Adipose tissue (tissue), 3 donors: ENCODE data around the gene DGKI. TPM values are rescaled to one million over a fixed set of nuclear protein-coding genes. Genes with fewer than 3 reads are reported as not detected.

Experiments used
- H3K27ac ChIP-seq: one replicate; pipeline ENCODE4 v1.5.1; 2013; ENCODE audit warnings: low read depth, low read length
- WGBS, 3 donors: extraction: QIAGEN DNeasy Blood & Tissue Kit; methylation state at CpG; one replicate each; pipeline ENCODE4 v1.1.7; 2013; 5-methylcytosine and 5-hydroxymethylcytosine counted together
- polyA plus RNA-seq, 3 donors: library from polyadenylated mRNA; stranded (reverse); fragments of 200-250 nt; gene quantifications; one replicate each; pipeline ENCODE4 v1.2.3, GENCODE V29; 2013
- donor health status: healthy with polysubstance abuse.
- donor health status: Bipolar disorder and iron deficiency.
- donor health status: healthy.

Gene DGKI
- polyA plus RNA-seq, 3 donors: 0.03 to 0.22 (median 0.21) TPM

DNA sequence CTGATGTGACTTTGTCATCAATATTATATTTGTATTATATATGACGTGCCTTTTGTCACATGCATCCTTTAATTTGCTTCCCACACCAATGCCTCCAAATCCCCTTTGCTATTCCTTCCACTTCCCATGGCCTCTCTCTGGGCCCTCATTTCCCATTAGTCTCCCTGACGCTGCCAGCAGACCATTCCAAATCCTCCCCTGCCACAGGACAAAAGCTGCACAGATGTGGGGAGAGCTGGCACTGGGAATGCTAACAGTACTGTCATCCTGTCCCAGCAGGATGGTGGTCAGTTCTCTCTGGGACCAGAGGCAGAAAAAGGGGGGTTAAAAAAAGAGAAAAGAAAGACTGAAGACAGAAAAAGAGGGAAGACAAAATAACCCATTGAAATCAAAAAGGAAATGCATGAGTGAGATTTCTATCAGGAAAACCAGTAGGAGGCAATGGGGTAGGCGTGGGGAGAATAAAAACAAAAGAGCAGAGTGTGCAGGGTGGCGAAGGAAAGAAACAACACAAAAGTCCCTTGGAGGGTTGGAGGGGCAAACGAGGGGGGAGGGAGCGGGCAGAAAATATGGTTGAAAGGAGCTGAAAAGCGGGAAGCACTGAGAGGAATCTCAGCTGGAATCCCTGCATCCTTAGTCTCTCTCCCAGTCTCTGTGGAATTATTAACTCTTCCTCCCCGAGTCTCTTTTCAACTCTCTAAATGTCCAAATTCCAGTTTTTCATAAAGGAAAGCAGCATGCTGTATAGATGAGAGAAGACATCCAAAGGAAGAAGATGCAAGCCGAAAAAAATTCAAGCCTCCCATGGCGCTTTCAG, 444.0 kb downstream of the DGKI start:
- 35 to 49% (median 49%) methylated on average over 10 of the region's 10 CpGs for WGBS, 3 donors
- no peak overlapping the region for H3K27ac ChIP-seq

- 72 to 74% (median 73%) methylated on average over 7 of the region's 7 CpGs for WGBS, 3 donors
- H3K27ac ChIP-seq: no peak overlapping the region
Measured at GRCh38 chr7:137399827-137400823, 446.6 kb downstream of the DGKI start.

DNA sequence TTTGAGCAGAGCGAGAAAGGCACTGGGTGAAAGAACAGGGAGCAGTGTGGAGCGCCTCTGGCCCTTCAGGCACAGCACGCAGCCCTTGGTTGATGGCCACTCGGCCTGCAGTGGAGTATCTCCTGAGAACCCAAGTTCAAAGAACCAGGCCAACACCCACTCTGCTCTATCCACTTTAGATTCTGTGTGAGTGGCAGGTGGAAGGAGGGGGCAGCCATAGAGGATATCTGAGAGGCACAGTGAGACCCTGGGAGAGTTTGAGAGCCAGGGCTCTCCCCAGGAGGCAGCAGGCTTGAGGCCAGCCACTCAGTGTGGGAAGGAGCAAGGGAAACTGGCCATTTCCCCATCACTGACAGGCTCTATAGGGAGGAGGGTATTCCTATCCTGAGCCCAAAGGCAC, 450.7 kb downstream of the DGKI start:
- no peak overlapping the region for H3K27ac ChIP-seq
- 87 to 88% (median 87%) methylated on average over 4 of the region's 4 CpGs for WGBS, 3 donors

- 73 to 76% (median 76%) methylated on average over 9 of the region's 9 CpGs for WGBS, 3 donors
- no peak overlapping the region for H3K27ac ChIP-seq
Measured at GRCh38 chr7:137395420-137395819, 451.4 kb downstream of the DGKI start.

DNA sequence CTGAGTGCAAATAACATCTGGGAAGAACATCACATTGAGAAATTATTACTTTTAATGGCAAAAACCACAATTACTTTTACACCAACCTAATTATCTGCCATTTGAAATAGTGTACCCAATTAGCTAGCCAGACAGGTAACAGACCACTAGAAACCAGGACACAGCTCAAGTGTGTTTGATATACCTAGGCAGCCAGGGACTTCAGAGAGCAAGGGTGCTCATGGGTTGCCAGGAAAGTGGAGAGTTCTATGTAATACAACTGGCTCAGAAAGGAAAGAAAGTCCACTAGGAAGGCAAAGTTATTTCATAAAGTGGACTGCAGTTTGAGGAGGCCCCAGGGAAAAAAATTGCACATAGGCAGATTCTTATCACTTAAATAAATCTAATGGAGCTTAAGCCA, 453.2 kb downstream of the DGKI start:
- no peak overlapping the region for H3K27ac ChIP-seq

DNA sequence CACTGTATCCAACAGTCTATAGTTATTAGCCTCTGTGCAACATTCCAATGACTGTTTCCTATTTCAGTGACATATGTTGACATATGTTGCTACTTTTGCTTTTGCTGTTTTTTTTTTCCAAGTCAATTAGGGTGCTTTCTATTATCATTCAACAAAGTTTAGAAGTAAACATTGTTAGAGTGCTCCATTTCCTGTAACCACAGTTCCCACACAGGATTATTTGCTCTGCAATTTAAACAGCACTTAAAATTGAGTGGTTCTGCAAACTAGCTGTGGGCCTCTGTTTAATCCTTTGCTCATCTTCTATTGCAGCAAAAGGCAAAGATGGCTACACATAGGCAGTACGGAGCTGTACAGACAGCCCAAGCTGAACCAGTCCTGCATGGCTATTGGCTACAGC, 456.7 kb downstream of the DGKI start:
- WGBS, 3 donors: 46 to 75% (median 71%) methylated on average over 1 of the region's 1 CpG
- H3K27ac ChIP-seq: no peak overlapping the region

DNA sequence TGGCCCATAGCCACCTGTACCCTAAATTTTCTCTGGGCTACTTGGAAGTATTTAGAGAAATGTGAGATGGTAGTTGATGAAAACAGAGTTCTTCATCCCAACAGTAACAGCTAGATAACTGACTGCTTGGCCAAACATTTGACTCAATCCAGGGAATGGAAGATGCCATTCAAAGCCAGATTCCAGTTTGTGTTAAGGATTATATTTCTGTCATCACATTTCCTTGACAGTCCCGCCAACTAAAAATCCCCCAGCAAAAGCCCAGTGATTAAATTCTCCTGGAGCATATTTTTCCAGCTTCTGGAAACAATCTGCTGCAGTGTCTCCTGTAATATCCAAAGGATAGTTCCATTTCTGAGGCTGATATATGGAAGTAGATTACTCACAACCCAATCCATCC, 457.9 kb downstream of the DGKI start:
- 85 to 91% (median 87%) methylated on average over 1 of the region's 1 CpG for WGBS, 3 donors
- no peak overlapping the region for H3K27ac ChIP-seq

GRCh38 chr7:137386966-137387365, 459.8 kb downstream of the DGKI start:
- 16 to 41% (median 29%) methylated on average over 1 of the region's 1 CpG for WGBS, 3 donors
- H3K27ac ChIP-seq: no peak overlapping the region

DNA sequence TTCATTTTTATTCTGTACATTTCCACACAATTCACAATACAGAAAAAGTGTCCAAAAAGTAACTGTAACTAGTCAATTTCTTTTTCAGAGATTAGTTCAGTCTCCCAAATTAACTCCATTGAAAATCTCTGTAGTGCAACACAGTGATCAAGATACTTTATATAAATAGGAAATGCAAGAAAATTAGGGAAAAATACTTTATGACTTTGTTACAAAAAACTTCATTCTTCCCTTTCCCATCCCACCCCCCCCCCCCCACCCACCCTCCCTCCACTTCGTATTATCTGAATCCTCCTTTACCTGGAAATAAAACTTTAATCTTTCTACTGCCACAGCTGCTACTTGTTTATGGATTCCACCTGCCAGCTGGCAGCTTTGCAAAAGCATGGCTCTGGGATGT, 465.7 kb downstream of the DGKI start:
- no peak overlapping the region for H3K27ac ChIP-seq
- 25 to 55% (median 50%) methylated on average over 1 of the region's 1 CpG for WGBS, 3 donors

GRCh38 chr7:137373507-137373906, 473.3 kb downstream of the DGKI start:
- no peak overlapping the region for H3K27ac ChIP-seq

DNA sequence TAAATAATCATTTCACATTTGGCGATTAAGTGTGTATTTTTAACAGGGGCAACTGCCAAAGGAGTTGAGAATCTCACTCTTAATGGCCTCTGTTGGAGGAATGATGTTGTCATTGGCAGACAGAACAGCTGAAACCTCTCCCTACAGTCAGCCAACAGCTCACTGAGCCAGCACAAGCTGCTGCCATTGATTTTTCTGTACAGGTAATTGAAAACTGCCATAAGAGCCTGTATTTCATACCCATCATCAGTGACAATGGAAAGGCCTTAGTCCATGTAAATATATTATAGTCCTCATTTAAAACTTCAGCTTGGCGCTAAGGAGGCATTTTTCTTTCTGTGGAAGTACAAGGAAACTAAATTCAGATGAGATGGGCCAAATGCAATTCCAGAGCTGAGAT, 475.2 kb downstream of the DGKI start:
- WGBS, 3 donors: 69 to 78% (median 76%) methylated on average over 2 of the region's 2 CpGs
- no peak overlapping the region for H3K27ac ChIP-seq

More at GRCh38 chr7:137373507-137373906, 473.3 kb downstream of the DGKI start:
- 64 to 71% (median 71%) methylated on average over 2 of the region's 2 CpGs for WGBS, 3 donors

GRCh38 chr7:137366995-137367394, 479.8 kb downstream of the DGKI start:
- no peak overlapping the region for H3K27ac ChIP-seq
- WGBS, 3 donors: 71 to 89% (median 84%) methylated on average over 5 of the region's 5 CpGs

- 86 to 95% (median 95%) methylated on average over 6 of the region's 6 CpGs for WGBS, 3 donors
- no peak overlapping the region for H3K27ac ChIP-seq
Measured at GRCh38 chr7:137363683-137364082, 483.1 kb downstream of the DGKI start.

DNA sequence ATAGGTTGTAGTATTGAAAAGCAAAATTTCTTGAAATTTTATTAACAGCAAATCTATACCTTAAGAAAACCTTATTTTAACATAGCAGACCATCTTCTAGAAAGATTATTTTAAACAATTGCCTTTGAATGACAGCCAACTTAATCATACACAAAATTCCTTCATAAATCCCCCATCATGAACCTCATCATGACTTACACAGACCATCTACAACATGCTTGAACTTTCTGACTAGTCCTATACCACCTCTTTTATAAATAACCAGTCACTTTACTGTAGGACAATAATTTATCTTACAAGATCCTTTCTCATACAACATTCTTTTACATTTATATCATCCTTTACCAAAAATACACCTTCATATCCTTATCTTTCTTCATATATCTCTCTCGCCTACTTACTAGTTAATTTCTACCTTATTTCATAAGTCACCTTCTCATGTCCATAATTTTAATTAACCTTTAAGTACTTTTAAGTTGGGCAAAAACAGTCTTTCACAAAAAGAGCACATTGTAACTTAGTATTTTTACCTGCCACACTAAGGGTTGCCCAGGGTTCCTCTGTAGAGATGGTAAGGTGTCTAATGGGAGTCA, 486.6 kb downstream of the DGKI start:
- 44 to 82% (median 49%) methylated on average over 1 of the region's 1 CpG for WGBS, 3 donors
- H3K27ac ChIP-seq: no peak overlapping the region

DNA sequence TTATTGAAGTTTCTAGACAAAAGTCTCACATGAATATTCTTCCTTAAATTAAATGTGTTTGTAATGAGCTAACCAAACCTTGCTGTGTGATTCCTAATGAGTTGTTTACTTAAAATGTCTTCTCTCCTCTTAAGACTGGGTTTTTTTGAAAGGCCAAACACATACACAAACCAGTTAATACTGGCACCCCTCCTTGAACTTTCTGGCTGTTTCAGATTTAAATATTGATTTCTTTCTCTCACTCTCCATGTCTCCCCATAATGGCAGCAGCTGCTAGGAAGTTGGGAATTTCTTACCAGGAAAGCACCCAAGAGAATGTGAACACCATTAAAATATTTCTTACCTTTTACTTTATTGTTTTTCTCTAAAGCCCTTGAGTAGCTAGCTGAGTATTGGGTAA, 491.8 kb downstream of the DGKI start:
- H3K27ac ChIP-seq: no peak overlapping the region

DNA sequence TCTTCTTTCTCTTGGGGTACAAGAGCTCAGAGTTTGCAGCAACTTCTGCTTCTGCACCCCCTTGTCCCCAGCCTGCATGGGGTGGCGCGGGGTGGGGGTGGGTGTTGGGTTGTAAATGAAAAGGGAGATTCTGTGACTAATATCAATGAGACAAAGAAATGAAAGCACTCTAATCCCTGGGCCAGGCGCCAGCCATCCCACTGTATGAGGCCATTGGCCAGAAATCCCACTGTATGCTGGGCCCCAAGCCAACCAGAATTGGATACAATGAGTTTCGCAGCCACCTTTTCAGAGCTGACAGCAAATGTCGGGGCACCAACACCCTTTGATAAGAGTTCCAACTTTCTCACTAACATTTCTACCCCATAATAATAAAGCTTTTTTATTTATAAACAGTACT, 492.4 kb downstream of the DGKI start:
- H3K27ac ChIP-seq: no peak overlapping the region
- 43 to 68% (median 47%) methylated on average over 5 of the region's 5 CpGs for whole genome bisulfite sequencing, 3 donors

DNA sequence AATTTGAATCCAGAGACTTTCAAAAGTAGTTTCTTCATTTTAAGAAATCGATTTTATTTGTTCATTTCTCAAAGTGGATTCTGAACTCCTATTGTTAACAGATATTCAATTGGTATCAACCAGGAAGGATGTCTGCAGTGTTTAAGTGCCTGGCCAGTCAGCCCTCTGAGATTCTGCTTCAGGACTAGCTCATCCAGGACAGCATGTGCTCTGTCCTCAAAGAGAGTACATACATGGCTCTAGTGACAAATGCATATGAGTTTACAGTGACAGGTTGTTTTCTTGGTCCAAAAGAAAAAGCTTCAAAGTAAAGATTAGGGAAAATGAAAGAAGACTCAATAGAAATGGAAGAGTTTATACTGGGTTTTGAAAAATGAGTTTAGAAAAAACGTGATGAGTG, 494.8 kb downstream of the DGKI start:
- H3K27ac ChIP-seq: no peak overlapping the region
- WGBS, 3 donors: 61 to 70% (median 66%) methylated on average over 2 of the region's 2 CpGs

DNA sequence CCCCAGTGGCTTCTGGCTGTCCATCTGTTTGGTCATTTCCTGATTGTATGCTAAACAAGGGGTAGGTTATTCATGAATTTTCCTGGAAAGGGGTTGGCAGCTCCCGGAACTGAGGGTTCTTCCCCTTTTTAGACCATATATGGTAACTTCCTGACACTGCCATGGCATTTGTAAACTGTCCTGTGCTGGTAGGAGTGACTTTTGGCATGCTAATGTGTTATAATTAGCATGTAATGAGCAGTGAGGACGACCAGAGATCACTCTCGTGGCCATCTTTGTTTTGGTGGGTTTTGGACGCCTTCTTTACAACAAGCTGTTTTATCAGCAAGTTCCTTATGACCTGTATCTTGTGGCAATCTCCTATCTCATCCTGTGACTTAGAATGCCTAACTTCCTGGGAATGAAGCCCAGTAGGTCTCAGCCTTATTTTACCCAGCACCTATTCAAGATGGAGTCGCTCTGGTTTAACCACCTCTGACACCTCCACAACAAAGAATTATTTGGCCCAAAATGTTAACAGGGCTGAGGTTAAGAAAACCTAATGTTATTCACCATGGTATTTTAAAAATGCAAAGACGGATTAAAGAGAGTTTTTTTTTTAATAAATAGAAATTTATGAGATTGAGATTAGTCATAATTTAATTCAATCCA, 500.9 kb downstream of the DGKI start:
- 68 to 72% (median 71%) methylated on average over 6 of the region's 6 CpGs for WGBS, 3 donors
- H3K27ac ChIP-seq: no peak overlapping the region
